Mesenteric fat pad (tissue), 1 donor: ENCODE measurements around the gene TAGLN2. TPM values are rescaled to one million over a fixed set of nuclear protein-coding genes. Genes with fewer than 3 reads are reported as not detected.

Experiments
- DNase-seq: peaks from one replicate; pipeline ENCODE4 v3.0.0-alpha.2; 2020; ENCODE audit warnings: low spot score
- microRNA-seq: library from miRNA; unstranded; fragments of <30 nt; microRNA quantifications from one replicate; pipeline ENCODE4 v1.2.0, GENCODE V29; 2020; ENCODE audit warnings: borderline number of aligned reads
- total RNA-seq: library from RNA; stranded (reverse); fragmentation: NEBNext Ultra II Directional; extraction: Animal tissue kit (Norgen Biotek cat#: 25700); gene quantifications from one replicate; pipeline ENCODE4 v1.2.1, GENCODE V29; 2021
- donor health status: DM: yes; HTN: yes; CAD: no.

TAGLN2 gene
- total RNA-seq, 1 donor from 2014 or later: 314 TPM

GRCh38 chr1:159877695-159878444, 47.4 kb downstream of the TAGLN2 start:
- DNase-seq: no peak

DNA sequence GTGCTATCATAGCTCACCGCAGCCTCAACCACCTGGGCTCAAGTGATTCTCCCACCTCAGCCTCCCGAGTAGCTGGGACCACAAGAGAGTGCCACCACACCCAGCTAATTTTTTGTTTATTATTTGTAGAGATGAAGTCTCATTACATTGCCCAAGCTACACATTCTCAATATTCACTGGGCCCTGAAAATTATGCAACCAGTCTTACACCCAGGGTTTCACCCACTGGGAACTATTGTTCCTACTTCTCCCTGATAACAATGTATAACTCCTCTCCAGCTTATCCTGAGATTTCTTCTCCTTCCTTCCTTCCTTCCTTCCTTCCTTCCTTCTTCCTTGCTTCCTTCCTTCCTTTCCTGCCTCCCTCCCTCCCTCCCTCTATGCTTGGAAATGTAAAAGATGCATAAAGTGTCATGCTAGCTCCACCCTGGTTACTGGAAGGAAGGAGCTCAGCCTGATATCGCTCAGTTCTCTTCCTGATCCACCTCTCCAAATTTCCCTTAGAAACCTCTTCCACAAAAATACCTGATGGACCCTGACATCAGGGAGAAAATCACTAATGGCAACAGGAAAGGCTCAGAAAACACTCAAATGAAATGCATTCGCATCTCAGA, 51.7 kb downstream of the TAGLN2 start:
- DNase-seq: no peak

- DNase-seq: no peak
Observed at GRCh38 chr1:159872891-159873290, 52.4 kb downstream of the TAGLN2 start.

DNA sequence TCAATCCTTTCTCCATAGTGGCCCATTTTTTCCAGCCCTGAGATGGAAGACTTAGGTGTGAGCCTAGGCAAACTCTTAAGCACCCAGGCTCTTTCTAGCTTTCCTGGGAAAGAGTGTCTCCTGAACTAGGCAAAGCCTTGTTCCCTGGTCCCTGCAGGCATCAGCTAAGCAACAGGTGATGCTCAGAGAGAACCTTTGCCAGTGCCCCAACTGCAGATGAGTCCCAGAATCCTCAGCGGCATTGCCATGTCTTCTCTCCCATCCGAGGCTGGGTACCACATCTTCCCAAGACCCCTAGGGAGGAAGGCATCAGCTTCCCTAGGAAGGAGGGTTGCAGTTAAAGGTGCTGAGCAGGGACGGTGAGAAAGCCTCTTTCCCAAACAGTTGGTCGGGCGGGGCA, 54.6 kb downstream of the TAGLN2 start:
- DNase-seq: no peak

- DNase-seq: no peak
Observed at GRCh38 chr1:159869607-159870006, 55.7 kb downstream of the TAGLN2 start.

DNA sequence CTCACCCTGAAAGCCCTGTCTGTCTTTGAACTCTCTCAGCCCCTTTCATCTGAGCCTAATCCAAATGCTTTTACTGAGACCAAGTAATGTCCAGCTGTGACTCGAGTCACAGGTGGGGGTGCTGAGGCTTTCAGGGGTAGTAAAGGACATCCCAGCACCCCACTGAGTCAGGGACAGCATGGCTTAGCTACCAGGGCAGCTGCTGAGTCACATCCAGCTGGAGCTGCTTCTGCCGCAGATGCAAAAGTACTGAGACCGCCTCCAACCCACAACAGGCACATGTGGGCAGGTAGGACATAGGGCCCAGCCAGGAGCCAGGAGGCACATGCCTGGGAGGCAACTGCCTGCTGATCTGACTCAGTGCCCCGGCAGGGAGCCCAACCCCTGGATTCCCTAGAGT, 56.1 kb downstream of the TAGLN2 start:
- DNase-seq: no peak

- no peak for DNase-seq
Observed at GRCh38 chr1:159868766-159869165, 56.5 kb downstream of the TAGLN2 start.

Small RNAs within 50 kb of the gene (microRNA-seq; reads per million reads assigned to microRNA genes)
- gene MIR4259: not detected

Other genes with a start within 250 kb of the TAGLN2 start
- gene CRP, start 210.9 kb downstream of the TAGLN2 start, total RNA-seq: not detected
- 54.8 TPM for gene DUSP23, start 144.5 kb downstream of the TAGLN2 start, total RNA-seq
- gene FCRL6, start 123.1 kb downstream of the TAGLN2 start, total RNA-seq: not detected
- 11.3 TPM for gene SLAMF8, start 98.6 kb downstream of the TAGLN2 start, total RNA-seq
- not detected for gene VSIG8, start 62.9 kb downstream of the TAGLN2 start, total RNA-seq
- gene CFAP45, start 25.3 kb downstream of the TAGLN2 start, total RNA-seq: 0.64 TPM
- 0.13 TPM for gene IGSF9, start 20.1 kb upstream of the TAGLN2 start, total RNA-seq
- not detected for gene SLAMF9, start 28.7 kb upstream of the TAGLN2 start, total RNA-seq
- gene PIGM, start 106.5 kb upstream of the TAGLN2 start, total RNA-seq: 4.1 TPM
- gene KCNJ10, start 144.7 kb upstream of the TAGLN2 start, total RNA-seq: 0.16 TPM
- gene KCNJ9, start 156.0 kb upstream of the TAGLN2 start, total RNA-seq: not detected
- 20.4 TPM for gene IGSF8, start 173.1 kb upstream of the TAGLN2 start, total RNA-seq
- gene ATP1A2, start 190.3 kb upstream of the TAGLN2 start, total RNA-seq: 31.2 TPM
- 0.39 TPM for gene ATP1A4, start 226.1 kb upstream of the TAGLN2 start, total RNA-seq